Epithelial cell of esophagus (primary cell): ENCODE measurements around the gene SMARCA1.

Experiments used
- DNase-seq: peaks from one replicate; pipeline ENCODE4 v3.0.0; 2010; ENCODE audit warnings: low read depth
- H3K4me3 ChIP-seq: 2 replicates; pipeline ENCODE4 v1.5.1; 2011; ENCODE audit warnings: mild to moderate bottlenecking, low read length, control low read depth
- TF ChIP-seq, protein P1 (sequence below): IDR thresholded peaks from 2 replicates; pipeline ENCODE4 v1.5.1; 2011; ENCODE audit warnings: low read depth, mild to moderate bottlenecking, low read length, control low read depth, inconsistent platforms; ENCODE audit not compliant: insufficient read depth; ENCODE audit errors: missing control alignments

Gene SMARCA1

DNA sequence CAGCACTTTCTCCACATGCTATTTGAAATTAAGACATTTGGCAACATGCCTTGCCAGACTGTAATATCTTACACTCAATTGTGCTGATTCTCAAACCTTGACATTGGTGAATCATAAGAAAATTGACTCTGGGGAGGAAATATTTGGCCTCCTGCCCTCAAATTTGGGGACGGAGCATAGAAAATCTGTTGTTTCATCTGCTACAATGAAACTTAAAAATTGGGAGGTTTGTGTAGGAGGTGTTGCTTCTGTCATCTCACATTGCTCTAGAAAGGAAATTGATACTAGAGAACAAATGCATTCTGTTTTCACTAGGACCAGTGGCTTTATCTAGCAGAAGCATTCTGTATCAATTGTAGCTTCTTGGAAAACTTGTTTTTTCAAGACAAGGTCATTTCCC, 22.1 kb upstream of the SMARCA1 start:
- TF ChIP-seq, protein P1, sequence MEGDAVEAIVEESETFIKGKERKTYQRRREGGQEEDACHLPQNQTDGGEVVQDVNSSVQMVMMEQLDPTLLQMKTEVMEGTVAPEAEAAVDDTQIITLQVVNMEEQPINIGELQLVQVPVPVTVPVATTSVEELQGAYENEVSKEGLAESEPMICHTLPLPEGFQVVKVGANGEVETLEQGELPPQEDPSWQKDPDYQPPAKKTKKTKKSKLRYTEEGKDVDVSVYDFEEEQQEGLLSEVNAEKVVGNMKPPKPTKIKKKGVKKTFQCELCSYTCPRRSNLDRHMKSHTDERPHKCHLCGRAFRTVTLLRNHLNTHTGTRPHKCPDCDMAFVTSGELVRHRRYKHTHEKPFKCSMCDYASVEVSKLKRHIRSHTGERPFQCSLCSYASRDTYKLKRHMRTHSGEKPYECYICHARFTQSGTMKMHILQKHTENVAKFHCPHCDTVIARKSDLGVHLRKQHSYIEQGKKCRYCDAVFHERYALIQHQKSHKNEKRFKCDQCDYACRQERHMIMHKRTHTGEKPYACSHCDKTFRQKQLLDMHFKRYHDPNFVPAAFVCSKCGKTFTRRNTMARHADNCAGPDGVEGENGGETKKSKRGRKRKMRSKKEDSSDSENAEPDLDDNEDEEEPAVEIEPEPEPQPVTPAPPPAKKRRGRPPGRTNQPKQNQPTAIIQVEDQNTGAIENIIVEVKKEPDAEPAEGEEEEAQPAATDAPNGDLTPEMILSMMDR = no peak
- no peak overlapping the region for H3K4me3 ChIP-seq
- DNase-seq = no peak

DNA sequence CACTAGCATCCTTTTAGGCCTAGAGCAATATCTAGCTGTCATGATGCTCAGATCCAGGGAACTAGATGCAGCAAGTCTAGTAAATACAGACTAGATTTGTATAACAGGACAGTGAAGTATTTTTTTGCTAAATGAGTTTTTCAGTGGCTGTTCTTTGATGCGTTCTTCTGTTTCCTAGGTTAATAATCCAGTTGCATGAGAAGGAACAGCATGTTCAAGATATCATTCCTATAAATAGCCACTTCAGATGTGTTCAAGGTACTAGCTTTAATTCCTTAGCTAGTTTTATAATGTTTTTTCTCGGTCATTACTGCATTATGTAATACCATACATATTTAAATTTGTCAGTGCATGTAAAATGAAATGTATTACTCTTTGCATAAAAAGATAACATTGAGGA, 21.5 kb upstream of the SMARCA1 start:
- TF ChIP-seq, protein P1 = no peak
- no peak overlapping the region for H3K4me3 ChIP-seq
- DNase-seq = no peak

DNA sequence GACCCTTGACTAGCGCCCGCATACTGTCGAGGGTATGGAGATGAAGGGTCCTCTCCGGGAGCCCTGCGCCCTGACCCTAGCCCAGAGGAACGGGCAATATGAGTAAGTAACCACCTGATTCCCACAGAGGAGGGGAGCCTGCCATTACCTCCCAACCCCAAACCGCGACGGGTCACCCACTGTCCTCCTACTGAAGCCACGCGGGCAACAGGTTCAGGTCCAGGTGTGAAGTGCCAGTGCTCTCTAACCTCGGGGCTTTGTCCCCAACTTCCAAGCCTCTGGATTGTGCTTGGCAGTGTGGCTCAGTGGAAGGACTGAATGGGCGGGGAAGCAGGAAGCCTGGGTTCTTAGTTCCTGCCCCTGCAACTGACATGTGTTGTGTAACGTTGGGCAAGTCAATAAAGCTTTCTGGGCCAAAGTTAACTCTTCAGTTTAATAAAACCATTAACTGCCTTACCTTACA, 17.5 kb upstream of the SMARCA1 start:
- TF ChIP-seq, protein P1 = no peak
- peak; percentile 34 for DNase-seq
- H3K4me3 ChIP-seq = peak overlapping the region; percentile 56

DNA sequence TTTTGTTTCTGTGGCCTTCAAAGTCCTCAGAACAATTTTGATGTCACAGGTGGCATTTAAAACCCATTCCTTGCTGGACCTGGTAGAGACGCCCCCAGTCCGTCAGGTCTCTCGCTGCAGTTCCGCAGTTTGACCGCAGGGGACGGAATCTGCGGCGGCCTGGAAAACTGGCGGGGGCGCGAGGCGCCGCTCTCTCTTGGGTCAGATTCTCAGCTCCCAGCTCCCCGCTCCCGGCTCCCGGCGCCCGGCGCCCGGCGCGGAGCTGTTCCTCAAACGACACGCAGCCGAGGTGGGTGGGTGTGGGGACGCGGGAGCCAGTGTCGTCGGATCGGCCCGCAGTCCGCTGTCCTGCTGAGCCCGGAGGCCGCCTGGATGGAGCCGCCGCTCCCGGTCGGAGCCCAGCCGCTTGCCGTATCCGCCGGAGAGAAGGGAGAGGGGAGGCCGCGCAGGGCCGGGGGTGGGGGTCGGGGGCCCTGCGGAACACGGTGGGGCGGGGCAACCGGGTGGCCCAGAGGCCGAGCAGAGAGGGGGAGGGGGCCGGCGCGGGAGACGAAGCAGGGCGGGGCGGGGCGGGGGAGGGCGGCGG, 16.9 kb upstream of the SMARCA1 start, which contains the start of gene OCRL:
Gene OCRL (plus strand): TSS at position 192 of the 586 bp plus-strand sequence. CDS start 181 bp downstream, at position 373.
- H3K4me3 ChIP-seq = peak within 1 kb of the TSS; percentile 56
- TF ChIP-seq, protein P1 = peak; percentile 66
- peak; percentile 66 for DNase-seq

DNA sequence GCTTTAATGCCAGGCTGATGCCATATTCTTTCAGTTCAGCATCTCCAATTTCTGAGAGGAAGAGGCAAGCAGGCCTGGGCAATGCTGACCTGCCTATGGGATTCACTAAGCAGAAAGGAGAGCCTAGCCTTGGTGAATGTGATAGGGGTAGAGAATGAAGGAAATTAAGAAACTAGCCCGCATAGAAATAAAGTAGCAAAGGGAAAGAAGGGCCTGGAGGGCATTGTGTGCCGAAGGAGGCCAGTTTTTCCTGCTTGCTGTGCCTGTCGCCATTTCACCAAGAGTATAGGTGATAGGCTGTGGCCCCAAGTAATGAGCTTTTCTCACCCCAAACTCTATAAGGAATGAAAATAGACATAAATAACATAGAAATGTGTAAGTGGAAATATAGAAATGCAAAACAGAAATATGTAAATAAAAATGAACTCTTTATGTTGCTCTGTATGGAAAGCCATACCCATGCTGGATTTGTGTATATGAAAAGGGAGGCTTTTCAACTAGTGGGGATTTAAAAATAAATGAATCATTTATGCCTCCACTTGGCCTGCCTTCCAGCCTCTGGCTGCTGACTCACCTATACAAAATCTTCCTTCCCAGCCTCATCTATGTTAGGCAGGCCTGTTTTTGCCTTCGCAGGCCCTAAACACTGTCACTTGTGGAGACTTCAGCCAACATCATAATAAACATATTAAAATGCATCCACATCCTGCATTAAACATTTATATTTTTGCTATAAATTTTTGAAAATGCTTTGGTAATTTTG, 11.7 kb upstream of the SMARCA1 start:
- TF ChIP-seq, protein P1 = no peak
- DNase-seq = peak; percentile 68
- H3K4me3 ChIP-seq = no peak overlapping the region

DNA sequence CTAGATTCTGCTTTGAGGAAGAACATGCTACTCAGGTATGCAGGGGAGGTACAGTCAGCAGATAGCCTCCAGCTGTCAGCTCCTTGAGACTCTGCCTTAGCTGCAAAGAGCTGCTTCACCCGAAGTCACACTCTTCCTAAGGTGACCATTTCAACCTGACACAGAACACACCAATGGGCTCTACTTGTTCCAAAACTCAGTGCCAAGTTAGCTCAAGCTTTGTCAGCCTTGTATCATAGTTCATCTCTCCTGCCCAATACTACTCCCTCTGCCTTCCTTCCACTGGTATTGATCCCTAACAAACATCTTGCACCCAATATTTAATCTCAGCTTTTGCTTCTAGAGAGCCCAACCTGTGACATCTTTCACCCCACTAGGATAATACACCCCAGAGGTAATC, 7.8 kb upstream of the SMARCA1 start:
- TF ChIP-seq, protein P1 = no peak
- no peak for DNase-seq
- no peak overlapping the region for H3K4me3 ChIP-seq
